Measurements from ENCODE around the gene RPL10A. TPM values are rescaled to one million over a fixed set of nuclear protein-coding genes. Genes with fewer than 3 reads are reported as not detected.

The RPL10A gene
- total and polyA plus RNA-seq, 2 of the 13 experiments (the other 11 are each of a cell fraction or from before 2014, with no cell fraction given), result 1,854 to 2,726 TPM

DNA sequence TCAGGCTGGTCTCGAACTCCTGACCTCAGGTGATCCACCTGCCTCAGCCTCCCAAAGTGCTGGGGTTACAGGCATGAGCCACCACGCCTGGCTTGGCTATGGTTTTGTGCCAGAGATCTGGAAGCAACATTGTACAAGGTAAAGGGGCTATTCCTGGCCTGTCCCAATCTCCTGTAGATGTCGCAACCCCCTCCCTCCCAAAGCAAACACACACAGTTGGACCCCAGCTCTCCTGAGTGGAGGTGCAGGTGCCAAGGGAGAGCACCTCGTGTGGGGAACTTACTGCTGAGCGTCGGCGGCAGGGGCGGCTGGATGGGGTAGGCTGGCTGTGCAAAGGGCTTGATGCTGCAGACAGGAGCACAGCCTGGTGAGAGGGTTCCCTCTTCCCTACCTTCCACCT, 8.8 kb downstream of the RPL10A start (continued):
- TF ChIP-seq, protein P1, sequence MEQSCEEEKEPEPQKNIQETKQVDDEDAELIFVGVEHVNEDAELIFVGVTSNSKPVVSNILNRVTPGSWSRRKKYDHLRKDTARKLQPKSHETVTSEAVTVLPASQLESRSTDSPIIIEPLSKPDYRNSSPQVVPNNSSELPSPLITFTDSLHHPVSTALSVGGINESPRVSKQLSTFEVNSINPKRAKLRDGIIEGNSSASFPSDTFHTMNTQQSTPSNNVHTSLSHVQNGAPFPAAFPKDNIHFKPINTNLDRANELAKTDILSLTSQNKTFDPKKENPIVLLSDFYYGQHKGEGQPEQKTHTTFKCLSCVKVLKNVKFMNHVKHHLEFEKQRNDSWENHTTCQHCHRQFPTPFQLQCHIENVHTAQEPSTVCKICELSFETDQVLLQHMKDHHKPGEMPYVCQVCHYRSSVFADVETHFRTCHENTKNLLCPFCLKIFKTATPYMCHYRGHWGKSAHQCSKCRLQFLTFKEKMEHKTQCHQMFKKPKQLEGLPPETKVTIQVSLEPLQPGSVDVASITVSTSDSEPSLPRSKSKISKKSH (CRISPR knock-in tag; IDR thresholded peaks at IDR 0.05; ENCODE audit: borderline replicate concordance), result no peak
- TF ChIP-seq SCMH1 (CRISPR knock-in tag; IDR thresholded peaks at IDR 0.05; ENCODE audit: borderline replicate concordance) (no peak), SP1 (IDR thresholded peaks at IDR 0.05) (no peak), SP1 (CRISPR knock-in tag; IDR thresholded peaks at IDR 0.05) (no peak), REPIN1 (CRISPR knock-in tag; IDR thresholded peaks at IDR 0.05; ENCODE audit: borderline replicate concordance, low read depth) (no peak), NONO (IDR thresholded peaks at IDR 0.05) (no peak), NONO (CRISPR knock-in tag; conservative IDR thresholded peaks at IDR 0.05) (0 out of 2 replicates have a peak, but pooled peaks have one; percentile 48), ZNF773 (CRISPR knock-in tag; IDR thresholded peaks at IDR 0.05; ENCODE audit: borderline replicate concordance) (no peak), GATAD2A (CRISPR knock-in tag; IDR thresholded peaks at IDR 0.05) (peak; percentile 41; the same call in 1 of the 2 replicates), ZNF850 (CRISPR knock-in tag; conservative IDR thresholded peaks at IDR 0.05) (no peak), PHF5A (CRISPR knock-in tag; IDR thresholded peaks at IDR 0.05; ENCODE audit: low read depth, unreplicated experiment) (no peak), BORCS8-MEF2B (CRISPR knock-in tag; IDR thresholded peaks at IDR 0.05) (no peak), ZNF670 (CRISPR knock-in tag; IDR thresholded peaks at IDR 0.05; ENCODE audit: borderline replicate concordance) (no peak), AGO1 (IDR thresholded peaks at IDR 0.05; ENCODE audit: low read depth, low read length, poor library complexity, severe bottlenecking) (no peak), FLYWCH1 (CRISPR knock-in tag; IDR thresholded peaks at IDR 0.05) (no peak), NCOA2 (CRISPR knock-in tag; IDR thresholded peaks at IDR 0.05) (no peak), PRMT3 (CRISPR knock-in tag; IDR thresholded peaks at IDR 0.05; ENCODE audit: borderline replicate concordance, low read depth) (no peak), MTA1 (CRISPR knock-in tag; IDR thresholded peaks at IDR 0.05; ENCODE audit: borderline replicate concordance) (0 out of 2 replicates have a peak, but pooled peaks have one; percentile 54), CENPT (CRISPR knock-in tag; IDR thresholded peaks at IDR 0.05; ENCODE audit: low read depth) (no peak)
- TF ChIP-seq, protein P2, sequence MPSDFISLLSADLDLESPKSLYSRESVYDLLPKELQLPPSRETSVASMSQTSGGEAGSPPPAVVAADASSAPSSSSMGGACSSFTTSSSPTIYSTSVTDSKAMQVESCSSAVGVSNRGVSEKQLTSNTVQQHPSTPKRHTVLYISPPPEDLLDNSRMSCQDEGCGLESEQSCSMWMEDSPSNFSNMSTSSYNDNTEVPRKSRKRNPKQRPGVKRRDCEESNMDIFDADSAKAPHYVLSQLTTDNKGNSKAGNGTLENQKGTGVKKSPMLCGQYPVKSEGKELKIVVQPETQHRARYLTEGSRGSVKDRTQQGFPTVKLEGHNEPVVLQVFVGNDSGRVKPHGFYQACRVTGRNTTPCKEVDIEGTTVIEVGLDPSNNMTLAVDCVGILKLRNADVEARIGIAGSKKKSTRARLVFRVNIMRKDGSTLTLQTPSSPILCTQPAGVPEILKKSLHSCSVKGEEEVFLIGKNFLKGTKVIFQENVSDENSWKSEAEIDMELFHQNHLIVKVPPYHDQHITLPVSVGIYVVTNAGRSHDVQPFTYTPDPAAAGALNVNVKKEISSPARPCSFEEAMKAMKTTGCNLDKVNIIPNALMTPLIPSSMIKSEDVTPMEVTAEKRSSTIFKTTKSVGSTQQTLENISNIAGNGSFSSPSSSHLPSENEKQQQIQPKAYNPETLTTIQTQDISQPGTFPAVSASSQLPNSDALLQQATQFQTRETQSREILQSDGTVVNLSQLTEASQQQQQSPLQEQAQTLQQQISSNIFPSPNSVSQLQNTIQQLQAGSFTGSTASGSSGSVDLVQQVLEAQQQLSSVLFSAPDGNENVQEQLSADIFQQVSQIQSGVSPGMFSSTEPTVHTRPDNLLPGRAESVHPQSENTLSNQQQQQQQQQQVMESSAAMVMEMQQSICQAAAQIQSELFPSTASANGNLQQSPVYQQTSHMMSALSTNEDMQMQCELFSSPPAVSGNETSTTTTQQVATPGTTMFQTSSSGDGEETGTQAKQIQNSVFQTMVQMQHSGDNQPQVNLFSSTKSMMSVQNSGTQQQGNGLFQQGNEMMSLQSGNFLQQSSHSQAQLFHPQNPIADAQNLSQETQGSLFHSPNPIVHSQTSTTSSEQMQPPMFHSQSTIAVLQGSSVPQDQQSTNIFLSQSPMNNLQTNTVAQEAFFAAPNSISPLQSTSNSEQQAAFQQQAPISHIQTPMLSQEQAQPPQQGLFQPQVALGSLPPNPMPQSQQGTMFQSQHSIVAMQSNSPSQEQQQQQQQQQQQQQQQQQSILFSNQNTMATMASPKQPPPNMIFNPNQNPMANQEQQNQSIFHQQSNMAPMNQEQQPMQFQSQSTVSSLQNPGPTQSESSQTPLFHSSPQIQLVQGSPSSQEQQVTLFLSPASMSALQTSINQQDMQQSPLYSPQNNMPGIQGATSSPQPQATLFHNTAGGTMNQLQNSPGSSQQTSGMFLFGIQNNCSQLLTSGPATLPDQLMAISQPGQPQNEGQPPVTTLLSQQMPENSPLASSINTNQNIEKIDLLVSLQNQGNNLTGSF (CRISPR knock-in tag; IDR thresholded peaks at IDR 0.05), result no peak
- TF ChIP-seq, protein P3, sequence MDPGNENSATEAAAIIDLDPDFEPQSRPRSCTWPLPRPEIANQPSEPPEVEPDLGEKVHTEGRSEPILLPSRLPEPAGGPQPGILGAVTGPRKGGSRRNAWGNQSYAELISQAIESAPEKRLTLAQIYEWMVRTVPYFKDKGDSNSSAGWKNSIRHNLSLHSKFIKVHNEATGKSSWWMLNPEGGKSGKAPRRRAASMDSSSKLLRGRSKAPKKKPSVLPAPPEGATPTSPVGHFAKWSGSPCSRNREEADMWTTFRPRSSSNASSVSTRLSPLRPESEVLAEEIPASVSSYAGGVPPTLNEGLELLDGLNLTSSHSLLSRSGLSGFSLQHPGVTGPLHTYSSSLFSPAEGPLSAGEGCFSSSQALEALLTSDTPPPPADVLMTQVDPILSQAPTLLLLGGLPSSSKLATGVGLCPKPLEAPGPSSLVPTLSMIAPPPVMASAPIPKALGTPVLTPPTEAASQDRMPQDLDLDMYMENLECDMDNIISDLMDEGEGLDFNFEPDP (CRISPR knock-in tag; conservative IDR thresholded peaks at IDR 0.05), result 0 out of 2 replicates have a peak, but pooled peaks have one; percentile 66
